Endothelial cell (in vitro differentiated cells): ENCODE data around the gene CDH16. TPM values are rescaled to one million over a fixed set of nuclear protein-coding genes. Genes with fewer than 3 reads are reported as not detected.

Experiments
- DNase-seq: peaks from one replicate; pipeline ENCODE4 v3.0.0; 2021; ENCODE audit warnings: low spot score
- H3K27ac Mint-ChIP-seq: one replicate; pipeline ENCODE4 v1.8.0; 2021; ENCODE audit warnings: mixed read lengths, inconsistent platforms; ENCODE audit not compliant: unreplicated experiment
- H3K27me3 Mint-ChIP-seq: one replicate; pipeline ENCODE4 v1.8.0; 2021; ENCODE audit warnings: mild to moderate bottlenecking, moderate library complexity, mixed read lengths, inconsistent platforms; ENCODE audit not compliant: unreplicated experiment
- H3K36me3 Mint-ChIP-seq: one replicate; pipeline ENCODE4 v1.8.0; 2021; ENCODE audit warnings: mild to moderate bottlenecking, low read depth, mixed read lengths, inconsistent platforms; ENCODE audit not compliant: unreplicated experiment
- H3K4me1 Mint-ChIP-seq: one replicate; pipeline ENCODE4 v1.8.0; 2021; ENCODE audit warnings: mild to moderate bottlenecking, mixed read lengths, inconsistent platforms; ENCODE audit not compliant: unreplicated experiment
- H3K4me3 Mint-ChIP-seq: one replicate; pipeline ENCODE4 v1.8.0; 2021; ENCODE audit warnings: mild to moderate bottlenecking, mixed read lengths, inconsistent platforms; ENCODE audit not compliant: unreplicated experiment
- H3K9me3 Mint-ChIP-seq: one replicate; pipeline ENCODE4 v1.8.0; 2021; ENCODE audit warnings: mixed read lengths, inconsistent platforms; ENCODE audit not compliant: unreplicated experiment
- total RNA-seq: library from RNA; stranded (reverse); fragmentation: NEBNext Ultra II Directional; extraction: Animal tissue kit (Norgen Biotek cat#: 25700); gene quantifications from one replicate; pipeline ENCODE4 v1.2.1, GENCODE V29; 2021; ENCODE audit not compliant: unreplicated experiment
- TF ChIP-seq, protein P1 (sequence below): fragments of 200-600 bp; sonication (generic); IDR thresholded peaks from one replicate; pipeline ENCODE4 v1.5.0; 2021; ENCODE audit warnings: antibody characterized with exemption; ENCODE audit not compliant: unreplicated experiment

The CDH16 gene
- total RNA-seq, 1 donor from 2014 or later: not detected

DNA sequence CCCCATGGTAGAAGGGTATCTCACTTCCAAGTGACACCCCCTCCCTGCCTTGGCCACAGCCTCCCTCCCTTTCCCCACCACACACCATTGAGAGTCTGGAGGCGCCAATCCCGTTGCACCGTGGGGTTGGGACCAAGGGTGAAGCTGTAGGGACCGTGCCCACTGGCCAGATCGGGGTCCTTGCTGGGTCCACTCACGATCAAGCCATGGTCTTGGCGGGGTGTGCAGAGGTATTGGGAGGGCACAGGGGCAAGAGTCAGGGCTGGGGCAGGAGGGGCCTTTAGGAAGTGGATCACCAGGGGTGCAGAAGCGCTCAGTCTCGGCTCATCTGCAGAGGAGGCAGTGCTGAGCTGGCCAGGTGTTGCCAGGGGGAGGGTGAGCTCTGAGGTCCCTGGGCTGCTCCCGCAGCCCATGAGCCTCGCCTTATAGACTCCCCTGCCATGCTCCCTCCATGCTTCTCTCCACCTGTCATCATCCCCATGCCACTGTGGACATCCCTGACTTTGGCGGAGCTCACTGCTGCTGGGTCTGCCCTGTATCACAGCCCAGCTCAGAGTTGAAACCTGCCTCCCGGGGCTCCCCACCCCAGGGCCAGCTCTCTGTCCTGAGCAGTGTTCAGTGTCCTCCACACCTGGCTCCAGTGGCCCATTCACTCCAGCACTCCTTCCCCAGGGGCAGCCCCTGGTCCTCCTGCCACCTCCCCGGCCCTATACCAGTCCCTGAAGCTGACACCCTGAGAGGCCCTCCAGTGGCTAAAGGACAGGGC lies 8.3 kb downstream of the CDH16 start:
- no peaks in the 10 kb centered on the region for H3K36me3 Mint-ChIP-seq
- no peak overlapping the region for H3K4me3 Mint-ChIP-seq
- H3K4me1 Mint-ChIP-seq: peaks cover 2% of the 10 kb centered on the region
- no peaks in the 10 kb centered on the region for H3K9me3 Mint-ChIP-seq
- TF ChIP-seq, protein P1, sequence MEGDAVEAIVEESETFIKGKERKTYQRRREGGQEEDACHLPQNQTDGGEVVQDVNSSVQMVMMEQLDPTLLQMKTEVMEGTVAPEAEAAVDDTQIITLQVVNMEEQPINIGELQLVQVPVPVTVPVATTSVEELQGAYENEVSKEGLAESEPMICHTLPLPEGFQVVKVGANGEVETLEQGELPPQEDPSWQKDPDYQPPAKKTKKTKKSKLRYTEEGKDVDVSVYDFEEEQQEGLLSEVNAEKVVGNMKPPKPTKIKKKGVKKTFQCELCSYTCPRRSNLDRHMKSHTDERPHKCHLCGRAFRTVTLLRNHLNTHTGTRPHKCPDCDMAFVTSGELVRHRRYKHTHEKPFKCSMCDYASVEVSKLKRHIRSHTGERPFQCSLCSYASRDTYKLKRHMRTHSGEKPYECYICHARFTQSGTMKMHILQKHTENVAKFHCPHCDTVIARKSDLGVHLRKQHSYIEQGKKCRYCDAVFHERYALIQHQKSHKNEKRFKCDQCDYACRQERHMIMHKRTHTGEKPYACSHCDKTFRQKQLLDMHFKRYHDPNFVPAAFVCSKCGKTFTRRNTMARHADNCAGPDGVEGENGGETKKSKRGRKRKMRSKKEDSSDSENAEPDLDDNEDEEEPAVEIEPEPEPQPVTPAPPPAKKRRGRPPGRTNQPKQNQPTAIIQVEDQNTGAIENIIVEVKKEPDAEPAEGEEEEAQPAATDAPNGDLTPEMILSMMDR: no peak
- H3K27me3 Mint-ChIP-seq: peaks cover 15% of the 10 kb centered on the region
- no peak overlapping the region for H3K27ac Mint-ChIP-seq
- no peak for DNase-seq

DNA sequence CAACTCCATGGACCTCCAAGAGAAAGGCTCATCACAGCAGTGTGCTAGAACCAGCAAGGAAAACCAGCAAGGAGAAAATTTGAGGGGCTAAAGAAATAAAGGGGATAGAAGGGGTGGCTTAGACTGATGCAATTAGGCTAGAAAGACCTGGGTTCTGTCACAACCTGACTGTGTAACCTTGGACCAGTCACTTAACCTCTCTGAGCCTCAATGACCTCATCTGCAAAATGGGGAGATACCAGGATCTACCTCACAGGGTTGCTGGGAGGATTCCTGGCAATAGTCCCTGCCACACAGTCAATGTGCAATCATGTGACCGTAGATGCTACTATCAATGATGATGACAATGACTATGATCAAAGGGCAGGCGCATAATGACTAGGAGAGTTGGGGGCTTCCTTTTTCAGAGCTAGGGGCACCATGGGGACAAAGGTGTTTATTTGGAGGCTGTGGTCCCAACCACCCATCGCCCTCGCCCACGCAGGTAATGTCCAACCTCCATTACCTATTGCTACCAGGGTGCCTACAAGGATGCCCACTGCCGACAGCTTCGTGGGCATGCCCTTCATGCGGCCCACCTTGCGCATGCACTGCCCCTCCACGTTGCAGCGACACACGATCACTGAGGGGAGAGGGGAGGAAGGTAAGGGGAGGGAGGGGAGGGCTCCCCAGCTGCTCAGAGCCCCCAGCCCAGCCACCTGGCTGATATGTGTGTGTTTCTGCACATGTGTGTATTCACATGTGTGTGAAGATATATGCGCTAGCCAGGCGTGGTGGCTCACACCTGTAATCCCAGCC lies 9.7 kb downstream of the CDH16 start:
- TF ChIP-seq, protein P1: no peak
- no peak for DNase-seq
- Mint-ChIP-seq H3K4me1 (peaks cover 2% of the 10 kb centered on the region), H3K36me3 (no peaks in the 10 kb centered on the region), H3K27ac (no peak overlapping the region), H3K27me3 (peaks cover 13% of the 10 kb centered on the region), H3K9me3 (no peaks in the 10 kb centered on the region), H3K4me3 (no peak overlapping the region)

DNA sequence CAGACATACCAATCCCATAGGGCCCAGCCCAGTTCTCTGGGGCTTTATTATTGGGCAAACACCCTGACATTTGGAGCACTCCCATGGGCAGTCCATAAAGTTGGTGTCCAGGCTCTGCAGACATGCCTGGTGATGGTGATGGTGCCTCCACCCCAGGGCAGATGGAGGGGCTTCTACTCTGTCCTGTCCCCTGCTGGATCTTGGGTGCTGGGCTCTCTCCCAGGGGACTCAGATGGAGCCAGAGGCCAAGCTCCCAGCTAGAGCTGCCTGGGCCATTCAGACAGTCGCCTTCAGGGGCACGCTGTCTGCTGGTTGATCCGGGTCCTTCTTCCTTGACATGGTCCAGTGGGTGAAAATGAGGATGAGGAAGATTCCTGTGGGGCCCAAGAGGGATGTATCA lies 10.6 kb downstream of the CDH16 start:
- H3K4me1 Mint-ChIP-seq: peaks cover 2% of the 10 kb centered on the region
- DNase-seq: no peak

DNA sequence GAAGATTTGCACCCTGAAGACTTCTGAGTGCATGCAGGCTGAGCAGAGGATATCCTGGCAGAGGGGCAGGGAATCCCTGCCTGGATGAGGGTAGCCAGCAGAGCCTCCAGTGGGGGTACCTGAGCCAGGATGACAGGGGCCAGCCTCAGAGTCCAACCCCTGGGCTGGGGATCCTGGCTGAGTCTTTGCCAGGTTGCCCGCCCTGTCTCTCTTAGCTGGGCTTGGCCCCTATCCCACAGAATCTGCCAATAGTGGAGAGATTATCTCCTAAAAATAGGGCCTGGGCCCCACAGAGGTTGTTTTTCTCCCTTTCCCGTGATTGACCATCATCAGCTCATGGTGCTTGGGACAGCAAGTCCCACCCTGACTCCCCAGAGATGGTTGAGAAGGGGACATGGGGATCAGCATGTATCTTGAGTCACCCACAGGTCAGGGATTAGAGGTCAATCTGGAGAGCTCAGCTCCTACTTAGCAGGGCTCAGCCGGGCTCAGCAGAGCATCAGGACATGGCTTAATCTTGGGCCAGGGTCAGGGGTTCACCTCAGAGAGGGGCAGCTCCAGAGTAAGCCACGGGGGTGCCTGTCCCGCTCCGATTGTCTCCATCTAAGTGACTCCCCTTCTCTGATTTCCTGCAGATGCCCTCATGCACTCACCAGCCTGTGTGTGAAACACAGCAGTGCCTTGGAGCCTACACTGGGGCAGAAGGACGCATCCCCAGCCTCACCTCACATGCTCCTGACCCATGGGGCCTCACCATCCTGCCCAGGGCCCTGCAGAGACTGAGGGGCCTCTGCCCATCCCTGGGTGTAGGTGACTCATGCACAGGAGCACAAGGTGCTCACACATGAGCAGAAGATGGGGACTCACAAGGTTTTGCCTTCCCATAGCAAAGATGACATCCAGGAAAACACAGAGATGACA lies 11.5 kb downstream of the CDH16 start:
- Mint-ChIP-seq H3K27ac (no peak overlapping the region), H3K4me3 (no peak overlapping the region), H3K4me1 (peaks cover 2% of the 10 kb centered on the region), H3K9me3 (no peaks in the 10 kb centered on the region), H3K36me3 (no peaks in the 10 kb centered on the region), H3K27me3 (peaks cover 12% of the 10 kb centered on the region)
- TF ChIP-seq, protein P1: no peak
- DNase-seq: no peak

More for the DNA sequence above, 10.6 kb downstream of the CDH16 start:
- no peak overlapping the region for H3K4me3 Mint-ChIP-seq
- no peak overlapping the region for H3K27ac Mint-ChIP-seq
- no peaks in the 10 kb centered on the region for H3K36me3 Mint-ChIP-seq
- peaks cover 11% of the 10 kb centered on the region for H3K27me3 Mint-ChIP-seq
- no peaks in the 10 kb centered on the region for H3K9me3 Mint-ChIP-seq
- TF ChIP-seq, protein P1: no peak
